HG03103 (cell line): ENCODE measurements around the gene SPC25.
"Not testable (repeated sequence)": the region's sequence is repeated elsewhere in the genome, so short reads cannot be mapped to it uniquely, and the experiment has no call there.

Source experiments
- ATAC-seq: cut with Tn5 transposase; IDR thresholded peaks from one replicate; pipeline ENCODE4 v1.9.1; 2021; ENCODE audit warnings: low read depth; ENCODE audit not compliant: unreplicated experiment

Gene SPC25

GRCh38 chr2:168904358-168904757, 14.1 kb upstream of the SPC25 start:
- ATAC-seq = no peak

- ATAC-seq = no peak
These were observed 13.7 kb upstream of the SPC25 start for GRCh38 chr2:168903888-168904287.

- no peak for ATAC-seq
These were observed 10.8 kb upstream of the SPC25 start, which contains the start of gene G6PC2 for GRCh38 chr2:168901003-168901402. TSS of gene G6PC2 (plus strand) at chr2:168901291. CDS start at chr2:168901332, 41 bp downstream.

- ATAC-seq = no peak
These were observed 7.2 kb upstream of the SPC25 start for GRCh38 chr2:168897449-168897848.

- no peak for ATAC-seq
These were observed 6.6 kb upstream of the SPC25 start for GRCh38 chr2:168896783-168897182.

- ATAC-seq = no peak
These were observed 5.5 kb upstream of the SPC25 start for GRCh38 chr2:168895771-168896170.

GRCh38 chr2:168894720-168895119, 4.5 kb upstream of the SPC25 start:
- no peak for ATAC-seq

- no peak for ATAC-seq
These were observed 3.9 kb upstream of the SPC25 start for GRCh38 chr2:168894101-168894500.

GRCh38 chr2:168892327-168892726, 2.1 kb upstream of the SPC25 start:
- no peak for ATAC-seq

GRCh38 chr2:168889635-168890005, 610 bp downstream of the SPC25 start:
- no peak for ATAC-seq

GRCh38 chr2:168884975-168885374, 5.3 kb downstream of the SPC25 start:
- ATAC-seq = no peak

- ATAC-seq = not testable (repeated sequence)
These were observed 8.1 kb downstream of the SPC25 start for GRCh38 chr2:168882163-168882562.

GRCh38 chr2:168874368-168875054, 15.7 kb downstream of the SPC25 start:
- ATAC-seq = no peak

- ATAC-seq = not testable (repeated sequence)
These were observed 19.4 kb downstream of the SPC25 start for GRCh38 chr2:168870824-168871223.

- not testable (repeated sequence) for ATAC-seq
These were observed 19.9 kb downstream of the SPC25 start for GRCh38 chr2:168870369-168870768.

GRCh38 chr2:168867164-168867563, 23.1 kb downstream of the SPC25 start:
- not testable (repeated sequence) for ATAC-seq

- ATAC-seq = no peak
These were observed 32.1 kb downstream of the SPC25 start for GRCh38 chr2:168858146-168858545.

GRCh38 chr2:168855601-168856000, 34.6 kb downstream of the SPC25 start:
- ATAC-seq = no peak

- ATAC-seq = no peak
These were observed 35.6 kb downstream of the SPC25 start for GRCh38 chr2:168854651-168855050.

- ATAC-seq = no peak
These were observed 36.8 kb downstream of the SPC25 start for GRCh38 chr2:168853471-168853870.

- ATAC-seq = no peak
These were observed 37.7 kb downstream of the SPC25 start for GRCh38 chr2:168852481-168852880.

- ATAC-seq = no peak
These were observed 38.4 kb downstream of the SPC25 start for GRCh38 chr2:168851674-168852320.
